Measurements from ENCODE around the gene ZAR1L.
A peak's percentile ranks its signal among the peaks of the same experiment; 100 is the strongest.

Gene ZAR1L

GRCh38 chr13:32257649-32258048, 57.5 kb downstream of the ZAR1L start:
- H3K4me3 ChIP-seq (ENCODE audit: low read length) = no peak overlapping the region
- DNase-seq (ENCODE audit: low read depth) = no peak
- TF ChIP-seq CTCF (IDR thresholded peaks at IDR 0.05; ENCODE audit: insufficient read depth, low read depth, low read length, missing control alignments) = no peak

- no peak for DNase-seq (ENCODE audit: low read depth)
- no peak overlapping the region for H3K4me3 ChIP-seq (ENCODE audit: low read length)
- TF ChIP-seq CTCF (IDR thresholded peaks at IDR 0.05; ENCODE audit: insufficient read depth, low read depth, low read length, missing control alignments) = no peak
Observed at GRCh38 chr13:32256243-32256642, 58.9 kb downstream of the ZAR1L start.

GRCh38 chr13:32255724-32256109, 59.4 kb downstream of the ZAR1L start:
- no peak for TF ChIP-seq CTCF (IDR thresholded peaks at IDR 0.05; ENCODE audit: insufficient read depth, low read depth, low read length, missing control alignments)
- no peak overlapping the region for H3K4me3 ChIP-seq (ENCODE audit: low read length)
- DNase-seq (ENCODE audit: low read depth) = no peak

GRCh38 chr13:32254916-32255723, 60.0 kb downstream of the ZAR1L start:
- DNase-seq (ENCODE audit: low read depth) = peak; percentile 36
- TF ChIP-seq CTCF (IDR thresholded peaks at IDR 0.05; ENCODE audit: insufficient read depth, low read depth, low read length, missing control alignments) = no peak
- no peak overlapping the region for H3K4me3 ChIP-seq (ENCODE audit: low read length)

GRCh38 chr13:32254416-32254815, 60.7 kb downstream of the ZAR1L start:
- no peak overlapping the region for H3K4me3 ChIP-seq (ENCODE audit: low read length)

GRCh38 chr13:32253911-32254399, 61.2 kb downstream of the ZAR1L start:
- TF ChIP-seq CTCF (IDR thresholded peaks at IDR 0.05; ENCODE audit: insufficient read depth, low read depth, low read length, missing control alignments) = no peak
- no peak overlapping the region for H3K4me3 ChIP-seq (ENCODE audit: low read length)

More at GRCh38 chr13:32254416-32254815, 60.7 kb downstream of the ZAR1L start:
- DNase-seq (ENCODE audit: low read depth) = no peak
- no peak for TF ChIP-seq CTCF (IDR thresholded peaks at IDR 0.05; ENCODE audit: insufficient read depth, low read depth, low read length, missing control alignments)

More at GRCh38 chr13:32253911-32254399, 61.2 kb downstream of the ZAR1L start:
- DNase-seq (ENCODE audit: low read depth) = no peak
